Left ventricle myocardium inferior (tissue), 1 donor: ENCODE measurements around the gene SH3PXD2B. TPM values are rescaled to one million over a fixed set of nuclear protein-coding genes. Genes with fewer than 3 reads are reported as not detected.
"Not testable (repeated sequence)": the region's sequence is repeated elsewhere in the genome, so short reads cannot be mapped to it uniquely, and the experiment has no call there.

ENCODE experiments used
- DNase-seq: peaks from one replicate; pipeline ENCODE4 v3.0.0-alpha.2; 2020
- H3K27ac ChIP-seq: fragments of 200-600 bp; replicated peaks from 2 replicates; pipeline ENCODE4 v1.8.0; 2021
- H3K27me3 ChIP-seq: fragments of 200-600 bp; 2 replicates; pipeline ENCODE4 v1.8.0; 2021; ENCODE audit warnings: low read depth
- H3K36me3 ChIP-seq: fragments of 200-600 bp; 2 replicates; pipeline ENCODE4 v1.8.0; 2021
- H3K4me1 ChIP-seq: fragments of 200-600 bp; 2 replicates; pipeline ENCODE4 v1.8.0; 2021
- H3K4me3 ChIP-seq: fragments of 200-600 bp; 2 replicates; pipeline ENCODE4 v1.8.0; 2021; ENCODE audit warnings: mild to moderate bottlenecking, moderate library complexity
- H3K9me3 ChIP-seq: fragments of 200-600 bp; replicated peaks from 2 replicates; pipeline ENCODE4 v1.8.0; 2021
- intact Hi-C: fragments of 100-400 bp; cut with micrococcal nuclease; formaldehyde crosslinking; loops from one replicate; pipeline ENCODE4 v1.11.0; 2022
- total RNA-seq: library from RNA; stranded (reverse); fragmentation: NEBNext Ultra II Directional; extraction: Animal tissue kit (Norgen Biotek cat#: 25700); gene quantifications from one replicate; pipeline ENCODE4 v1.2.1, GENCODE V29; 2021
- TF ChIP-seq, protein P1 (sequence below): fragments of 200-600 bp; IDR thresholded peaks from 2 replicates; pipeline ENCODE4 v1.8.0; 2021; ENCODE audit warnings: antibody characterized with exemption, mild to moderate bottlenecking, borderline replicate concordance
- donor health status: DM: no; HTN: yes; CAD: no; lungs with severe emphysema.

The SH3PXD2B gene
- total RNA-seq, 1 donor from 2014 or later, result 5.2 TPM

DNA sequence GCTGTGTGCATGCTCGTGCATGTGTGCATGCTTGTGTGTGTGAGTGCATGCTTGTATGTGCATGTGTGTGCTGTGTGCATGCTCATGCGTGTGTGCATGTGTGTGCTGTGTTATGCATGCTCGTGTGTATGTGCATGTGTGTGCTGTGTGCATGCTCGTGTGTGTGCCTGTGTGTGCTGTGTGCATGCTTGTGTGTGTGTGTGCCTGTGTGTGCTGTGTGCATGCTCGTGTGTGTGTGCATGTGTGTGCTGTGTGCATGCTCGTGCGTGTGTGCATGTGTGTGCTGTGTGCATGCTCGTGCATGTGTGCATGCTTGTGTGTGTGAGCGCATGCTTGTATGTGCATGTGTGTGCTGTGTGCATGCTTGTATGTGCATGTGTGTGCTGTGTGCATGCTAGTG lies 30.3 kb upstream of the SH3PXD2B start:
- TF ChIP-seq, protein P1, sequence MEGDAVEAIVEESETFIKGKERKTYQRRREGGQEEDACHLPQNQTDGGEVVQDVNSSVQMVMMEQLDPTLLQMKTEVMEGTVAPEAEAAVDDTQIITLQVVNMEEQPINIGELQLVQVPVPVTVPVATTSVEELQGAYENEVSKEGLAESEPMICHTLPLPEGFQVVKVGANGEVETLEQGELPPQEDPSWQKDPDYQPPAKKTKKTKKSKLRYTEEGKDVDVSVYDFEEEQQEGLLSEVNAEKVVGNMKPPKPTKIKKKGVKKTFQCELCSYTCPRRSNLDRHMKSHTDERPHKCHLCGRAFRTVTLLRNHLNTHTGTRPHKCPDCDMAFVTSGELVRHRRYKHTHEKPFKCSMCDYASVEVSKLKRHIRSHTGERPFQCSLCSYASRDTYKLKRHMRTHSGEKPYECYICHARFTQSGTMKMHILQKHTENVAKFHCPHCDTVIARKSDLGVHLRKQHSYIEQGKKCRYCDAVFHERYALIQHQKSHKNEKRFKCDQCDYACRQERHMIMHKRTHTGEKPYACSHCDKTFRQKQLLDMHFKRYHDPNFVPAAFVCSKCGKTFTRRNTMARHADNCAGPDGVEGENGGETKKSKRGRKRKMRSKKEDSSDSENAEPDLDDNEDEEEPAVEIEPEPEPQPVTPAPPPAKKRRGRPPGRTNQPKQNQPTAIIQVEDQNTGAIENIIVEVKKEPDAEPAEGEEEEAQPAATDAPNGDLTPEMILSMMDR, result no peak
- Histone ChIP-seq H3K27me3 (no peaks in the 10 kb centered on the region), H3K36me3 (no peaks in the 10 kb centered on the region), H3K4me1 (peaks cover 27% of the 10 kb centered on the region), H3K27ac (no peak overlapping the region), H3K4me3 (no peak overlapping the region), H3K9me3 (no peaks in the 10 kb centered on the region)
- intact Hi-C loops, result no loop called here
- no peak for DNase-seq

DNA sequence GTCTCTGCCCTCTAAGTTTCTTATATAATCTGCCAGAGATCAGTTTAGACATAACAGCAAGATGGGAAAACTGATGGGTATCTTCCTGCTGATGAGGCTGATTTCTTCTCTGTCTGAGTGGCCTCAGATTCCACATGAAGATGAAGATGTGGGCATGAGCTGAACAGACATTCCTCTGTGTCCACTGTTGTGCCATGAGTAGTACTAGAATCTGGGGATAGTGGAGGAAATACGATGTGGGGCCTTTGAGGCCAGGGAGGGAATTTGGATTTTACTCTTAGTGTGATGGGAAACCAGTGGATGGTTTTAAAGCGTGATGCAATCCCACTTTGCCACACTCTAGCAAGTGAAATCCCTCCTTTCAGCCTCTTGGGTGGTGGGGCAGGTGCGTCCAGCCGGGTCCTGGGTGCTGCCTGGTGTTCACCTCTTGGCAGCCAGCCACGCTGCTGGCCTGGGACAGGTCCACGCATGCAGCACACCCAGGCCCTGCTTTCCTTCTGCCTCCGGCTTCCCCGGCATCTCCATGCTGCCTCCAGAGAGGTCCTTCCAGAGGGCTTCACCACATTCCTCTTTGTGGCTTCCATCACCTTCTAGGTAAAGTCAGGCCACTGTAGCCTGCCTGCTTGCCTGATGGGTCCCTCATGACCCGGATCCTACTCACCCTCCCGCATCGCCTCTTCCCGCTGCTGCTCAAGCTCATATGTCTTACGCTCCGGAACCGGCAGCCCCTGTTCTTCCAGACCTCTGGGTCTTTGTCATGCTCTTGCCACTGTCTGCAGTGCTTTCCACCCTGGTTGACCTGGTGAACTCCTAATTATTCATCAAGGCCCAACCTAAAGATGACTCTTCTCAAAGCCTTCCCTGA lies 28.1 kb upstream of the SH3PXD2B start:
- intact Hi-C loops, result no loop called here
- TF ChIP-seq, protein P1, result no peak
- no peak for DNase-seq
- Histone ChIP-seq H3K4me1 (peaks cover 22% of the 10 kb centered on the region), H3K27me3 (no peaks in the 10 kb centered on the region), H3K4me3 (no peak overlapping the region), H3K36me3 (no peaks in the 10 kb centered on the region), H3K27ac (peak overlapping the region; percentile 26), H3K9me3 (no peaks in the 10 kb centered on the region)

DNA sequence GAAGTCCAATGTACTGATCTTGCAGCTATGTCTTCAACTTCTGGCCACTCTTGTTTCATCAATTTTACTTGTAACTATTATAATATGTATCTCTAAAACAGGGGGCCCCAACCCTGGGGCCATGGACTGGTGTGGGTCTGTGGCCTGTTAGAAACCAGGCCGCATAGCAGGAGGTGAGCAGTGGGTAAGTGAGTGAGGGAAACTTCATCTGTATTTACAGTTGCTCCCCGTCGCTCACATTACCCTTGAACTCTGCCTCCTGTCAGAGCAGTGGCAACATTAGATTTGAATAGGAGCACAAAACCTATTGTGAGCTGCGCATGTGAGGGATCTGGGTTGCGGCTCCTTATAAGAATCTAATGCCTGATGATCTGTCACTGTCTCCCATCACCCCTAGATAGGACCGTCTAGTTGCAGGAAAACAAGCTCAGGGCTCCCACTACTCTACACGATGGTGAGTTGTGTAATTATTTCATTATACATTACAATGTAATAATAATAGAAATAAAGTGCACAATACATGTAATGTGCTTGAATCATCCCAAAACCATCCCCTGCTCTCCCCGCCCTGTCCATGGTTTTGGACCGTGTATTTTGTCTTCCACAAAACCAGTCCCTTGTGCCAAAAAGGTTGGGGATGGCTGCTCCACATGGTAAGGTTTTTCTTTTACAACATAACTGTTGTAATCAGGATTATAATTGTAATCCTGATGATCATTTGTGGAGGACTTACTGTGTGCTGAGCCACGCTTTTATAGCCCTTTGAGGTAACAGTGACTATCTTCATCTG lies 26.9 kb upstream of the SH3PXD2B start:
- TF ChIP-seq, protein P1, result no peak
- DNase-seq, result no peak
- Histone ChIP-seq H3K27ac (peak overlapping the region; percentile 88), H3K4me1 (peaks cover 22% of the 10 kb centered on the region), H3K4me3 (no peak overlapping the region), H3K36me3 (no peaks in the 10 kb centered on the region), H3K27me3 (no peaks in the 10 kb centered on the region), H3K9me3 (no peaks in the 10 kb centered on the region)
- intact Hi-C loops, result no loop called here

DNA sequence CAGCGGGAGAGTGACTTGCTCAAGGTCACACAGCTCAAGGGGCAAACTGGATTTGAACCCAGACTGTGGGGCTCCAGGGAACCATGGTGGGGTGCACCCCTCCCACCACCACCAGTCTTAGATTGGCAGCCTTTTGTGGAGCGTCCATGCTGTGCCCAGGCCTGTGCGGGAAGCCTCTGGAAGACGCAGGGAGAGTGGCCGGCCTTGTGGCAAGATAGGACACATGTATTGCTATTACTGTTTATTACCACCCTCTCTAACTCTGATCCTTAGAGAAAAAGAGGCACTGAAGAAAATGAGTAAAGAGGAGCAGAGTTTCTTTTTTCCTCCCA lies 25.4 kb upstream of the SH3PXD2B start:
- TF ChIP-seq, protein P1, result no peak
- Histone ChIP-seq H3K4me3 (peak overlapping the region; percentile 47), H3K36me3 (no peaks in the 10 kb centered on the region), H3K27me3 (no peaks in the 10 kb centered on the region), H3K4me1 (peaks cover 22% of the 10 kb centered on the region), H3K9me3 (no peaks in the 10 kb centered on the region), H3K27ac (peak overlapping the region; percentile 88)
- intact Hi-C loops, result loop anchor here (5.0 kb wide), 1 partner anchor 218 kb away; no protein-coding TSS in a partner anchor
- no peak for DNase-seq

DNA sequence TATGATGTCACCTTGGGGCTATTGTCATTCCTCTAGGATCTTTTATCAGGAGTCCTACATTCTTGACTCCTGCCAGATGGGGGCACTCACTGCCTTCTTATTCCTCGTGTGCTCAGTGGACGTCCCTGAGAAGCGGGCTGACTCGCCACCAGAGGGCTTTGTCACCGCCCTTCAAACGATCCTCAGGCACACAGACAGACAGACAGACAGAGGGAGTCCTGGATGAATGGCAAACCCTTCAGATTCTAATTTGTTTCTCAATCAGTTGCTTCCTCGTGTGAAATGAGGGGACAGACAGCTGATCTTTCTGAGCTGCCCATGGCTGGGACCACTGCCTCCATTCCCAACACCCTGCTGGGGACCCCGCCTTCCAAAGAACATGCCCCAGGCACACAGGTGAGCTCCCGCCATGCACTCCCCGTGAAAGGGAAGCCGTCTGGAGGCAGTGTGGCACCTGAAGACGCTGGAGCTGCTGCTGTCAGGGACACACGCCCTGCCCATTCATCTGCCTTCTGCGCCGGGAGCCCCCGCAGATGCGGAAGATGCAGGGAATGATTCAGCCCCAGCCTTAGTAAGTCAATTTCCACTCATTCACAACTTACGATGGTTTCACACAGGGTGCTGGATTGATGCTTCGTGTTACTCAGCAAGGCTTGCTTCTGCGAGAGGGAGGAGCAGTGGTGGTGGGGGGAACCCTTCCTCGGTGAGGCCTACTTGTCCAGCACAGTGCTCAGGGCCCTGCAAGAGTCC lies 24.9 kb upstream of the SH3PXD2B start:
- no peaks in the 10 kb centered on the region for H3K27me3 ChIP-seq
- intact Hi-C loops, result loop anchor here (5.0 kb wide), 1 partner anchor 218 kb away; no protein-coding TSS in a partner anchor
- TF ChIP-seq, protein P1, result peak; percentile 87
- DNase-seq, result peak; percentile 84
- H3K36me3 ChIP-seq, result no peaks in the 10 kb centered on the region
- no peaks in the 10 kb centered on the region for H3K9me3 ChIP-seq
- peak overlapping the region; percentile 47 for H3K4me3 ChIP-seq
- H3K27ac ChIP-seq, result peak overlapping the region; percentile 88
- peaks cover 22% of the 10 kb centered on the region for H3K4me1 ChIP-seq

DNA sequence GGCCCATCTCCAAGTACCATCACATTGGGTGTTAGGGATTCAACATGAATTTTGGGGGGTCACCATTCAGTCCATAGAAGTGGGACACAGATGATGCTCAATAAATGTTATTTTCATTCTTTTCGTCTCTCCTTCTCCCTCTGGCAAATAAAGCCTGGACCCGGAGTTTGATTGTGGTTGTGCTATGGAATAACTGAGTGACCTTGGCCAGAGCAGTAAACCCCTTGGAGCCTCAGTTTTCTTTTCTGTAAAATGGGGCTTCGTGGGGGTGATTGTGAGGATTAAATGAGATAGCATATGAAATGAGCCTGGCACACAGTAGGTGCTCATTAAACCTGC lies 24.3 kb upstream of the SH3PXD2B start:
- not testable (repeated sequence) for H3K4me3 ChIP-seq, DNase-seq, H3K27ac ChIP-seq, H3K36me3 ChIP-seq, H3K9me3 ChIP-seq, H3K27me3 ChIP-seq
- peaks cover 22% of the 10 kb centered on the region for H3K4me1 ChIP-seq
- intact Hi-C loops, result loop anchor here (5.0 kb wide), 1 partner anchor 219 kb away; no protein-coding TSS in a partner anchor
